IPS-NIHi7 (cell line): ENCODE data around the gene IFNGR1.
"Not testable (repeated sequence)": the region's sequence is repeated elsewhere in the genome, so short reads cannot be mapped to it uniquely, and the experiment has no call there.

Source experiments
- DNase-seq: peaks from one replicate; pipeline ENCODE4 v3.0.0; 2012; ENCODE audit warnings: mixed read lengths; ENCODE audit errors: extremely low spot score

Gene IFNGR1

DNA sequence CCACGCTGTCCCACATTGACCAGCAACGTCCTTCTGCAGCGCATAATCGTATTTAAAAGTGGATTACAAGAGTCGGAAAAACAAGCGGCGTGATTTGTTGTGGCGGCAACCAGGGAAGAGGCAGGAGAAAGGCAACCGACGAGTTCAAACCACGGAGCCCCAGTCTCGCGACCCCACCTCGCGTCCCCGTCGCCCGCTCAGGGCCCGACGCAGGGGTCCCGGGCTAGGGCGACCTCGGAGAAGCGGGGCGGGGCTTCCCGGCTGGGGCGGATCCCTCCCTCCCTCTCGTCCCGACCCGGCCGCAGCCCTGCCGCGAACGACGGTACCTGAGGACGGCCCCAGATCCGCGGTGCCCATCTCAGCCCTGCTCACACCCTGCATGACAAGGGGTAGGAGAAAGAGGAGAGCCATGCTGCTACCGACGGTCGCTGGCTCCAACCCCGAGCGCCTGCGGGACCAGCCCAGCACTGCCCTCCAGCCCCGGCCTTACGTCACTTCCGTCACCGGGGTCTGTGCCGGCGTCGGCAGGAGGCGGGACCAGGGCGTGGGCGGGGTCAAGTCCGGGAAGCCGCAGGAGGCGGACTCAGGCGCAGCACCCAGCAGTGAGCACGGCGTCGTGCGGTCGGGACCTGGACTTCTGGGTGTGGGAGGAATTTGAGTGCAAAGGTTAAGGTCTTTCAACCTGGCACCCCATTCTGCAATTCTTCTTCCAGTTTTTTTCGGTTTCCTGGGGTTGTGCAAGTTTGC lies at the start of gene IFNGR1:
TSS of gene IFNGR1 (minus strand) at position 469 of the 747 bp plus-strand sequence. CDS start at position 411, 58 bp downstream.
- DNase-seq, result peak; percentile 94

DNA sequence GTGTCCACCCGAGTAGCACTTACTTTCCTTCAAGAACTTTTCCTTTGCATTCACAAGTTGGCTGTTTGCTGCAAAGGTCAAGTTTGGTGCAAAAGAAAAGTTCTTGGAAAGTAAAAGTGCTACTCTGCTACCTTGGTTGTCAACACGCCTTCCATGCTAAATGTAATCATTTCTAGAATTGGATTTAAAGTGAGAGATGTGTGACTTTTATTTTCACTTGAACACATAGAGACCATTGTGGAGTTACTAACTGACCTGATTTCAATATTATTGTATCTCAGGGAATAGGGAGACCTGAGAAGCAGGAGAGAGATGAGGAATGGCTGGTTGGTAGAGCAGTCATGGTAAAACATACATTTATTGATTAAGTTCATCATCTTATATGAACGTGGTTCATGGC lies 49.7 kb upstream of the IFNGR1 start:
- DNase-seq, result no peak

DNA sequence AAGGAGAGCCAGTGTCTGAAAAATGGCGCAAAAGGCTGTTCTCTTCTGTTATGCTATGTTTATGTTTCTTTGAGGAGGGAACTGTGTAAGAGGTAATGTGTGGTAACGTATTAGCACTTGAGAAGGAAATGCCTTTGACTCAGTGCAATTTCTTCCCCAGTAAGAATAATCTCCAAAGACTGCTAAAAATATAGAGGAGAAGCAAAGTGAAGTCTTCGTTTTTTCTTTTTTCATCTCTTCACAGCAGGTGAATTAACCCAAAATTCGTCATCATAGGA lies 47.1 kb upstream of the IFNGR1 start:
- no peak for DNase-seq

DNA sequence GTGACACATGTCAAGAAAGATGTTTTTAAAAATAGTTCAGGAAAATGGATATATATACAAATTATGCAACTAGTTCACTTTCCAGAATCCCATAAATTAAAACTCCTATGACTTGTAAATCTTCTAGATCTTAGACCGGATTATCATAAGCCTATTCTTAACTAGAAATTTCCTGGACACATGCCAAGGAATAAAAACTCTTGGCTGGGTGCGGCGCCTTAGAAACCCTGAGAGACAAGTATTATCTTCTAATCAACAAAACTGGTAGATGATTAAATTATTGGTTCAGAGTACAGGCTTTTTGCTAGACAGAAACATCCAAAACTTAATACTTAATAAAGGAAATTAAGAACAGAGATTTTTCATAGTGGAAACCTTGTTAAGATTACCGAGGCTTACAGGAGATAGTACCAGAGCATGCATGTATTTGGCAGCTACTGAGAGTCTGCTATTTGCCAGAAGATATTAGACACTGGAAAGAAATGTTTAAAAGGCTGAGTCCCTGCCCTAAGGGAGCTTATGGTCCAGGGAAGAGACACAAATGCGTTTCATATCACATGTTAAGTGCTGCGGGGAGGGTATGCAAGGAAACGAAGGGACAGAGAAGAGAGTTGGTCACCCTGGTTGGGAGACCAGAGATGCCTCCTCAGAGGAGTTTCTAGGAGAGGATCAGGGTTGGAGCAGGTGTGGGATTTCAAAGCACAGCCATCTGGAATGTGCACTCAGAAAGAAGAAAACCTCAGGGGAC lies 46.5 kb upstream of the IFNGR1 start:
- no peak for DNase-seq

DNA sequence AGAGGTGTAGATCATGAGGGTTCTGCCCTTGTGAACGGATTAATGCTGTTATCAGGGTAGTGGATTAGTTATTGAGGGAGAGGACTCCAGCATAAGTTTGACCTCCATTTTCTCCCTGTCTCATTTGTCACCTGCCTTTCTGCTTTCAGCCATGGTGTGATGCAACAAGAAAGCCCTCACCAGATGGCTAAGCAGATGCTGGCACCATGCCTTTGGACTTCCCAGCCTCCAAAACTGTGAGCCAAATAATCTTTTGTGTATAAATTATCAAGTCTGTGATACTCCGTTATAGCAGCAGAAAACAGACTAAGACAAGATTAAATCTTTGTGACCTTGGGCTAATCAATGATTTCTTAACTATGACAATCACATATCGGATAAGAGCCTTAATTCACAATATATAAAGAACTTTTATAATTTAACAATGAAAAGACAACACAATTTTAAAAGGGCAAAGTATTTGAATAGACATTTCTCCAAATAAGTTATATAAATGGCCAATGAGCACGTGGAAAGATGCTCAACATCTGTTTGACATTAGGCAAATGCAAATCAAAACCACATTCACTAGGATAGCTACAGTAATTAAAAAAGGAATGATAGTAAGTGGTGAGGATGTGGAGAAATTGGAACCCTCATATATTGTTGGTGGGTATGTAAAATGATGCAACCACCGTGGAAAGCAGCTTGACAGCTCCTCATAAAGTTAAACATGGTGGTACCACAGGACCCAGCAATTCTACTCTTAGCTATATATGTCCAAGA lies 45.3 kb upstream of the IFNGR1 start:
- DNase-seq, result no peak

DNA sequence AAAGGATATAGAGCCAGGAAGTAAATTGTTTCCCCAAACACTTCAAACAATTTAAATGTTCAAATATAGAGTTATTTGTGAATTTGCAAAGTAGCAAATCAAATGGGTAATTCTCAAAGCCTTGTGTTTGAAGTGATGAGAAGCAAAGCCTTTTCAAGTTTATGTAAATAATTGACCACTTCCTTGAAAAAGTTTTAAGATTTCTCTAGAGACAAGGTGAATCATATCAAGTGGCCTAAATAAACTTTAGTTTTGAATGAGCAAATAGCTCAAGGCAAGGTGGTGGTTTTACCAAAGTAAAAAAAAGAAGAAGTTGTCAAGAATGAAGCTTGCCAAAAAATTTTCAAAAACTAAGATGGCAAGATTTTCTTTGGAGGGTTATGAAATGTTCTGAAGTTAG lies 42.6 kb upstream of the IFNGR1 start:
- no peak for DNase-seq

DNA sequence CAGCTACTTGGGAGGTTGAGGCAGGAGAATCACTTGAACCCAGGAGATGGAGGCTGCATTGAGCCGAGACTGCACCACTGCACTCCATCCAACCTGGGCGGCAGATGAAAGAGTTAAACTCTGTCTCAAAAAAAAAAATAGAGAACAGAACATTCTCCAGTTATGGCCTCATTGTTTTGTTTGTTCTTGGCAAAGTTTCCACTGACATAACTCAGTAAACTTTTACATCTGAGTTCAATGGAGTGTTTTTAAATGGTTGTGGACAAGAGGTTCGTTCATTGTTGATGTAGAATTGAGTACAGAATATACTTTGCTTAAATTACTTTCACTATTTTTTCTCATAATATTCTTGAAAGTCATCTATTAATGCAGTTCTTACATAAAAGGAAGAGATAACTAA lies 42.2 kb upstream of the IFNGR1 start:
- no peak for DNase-seq

DNA sequence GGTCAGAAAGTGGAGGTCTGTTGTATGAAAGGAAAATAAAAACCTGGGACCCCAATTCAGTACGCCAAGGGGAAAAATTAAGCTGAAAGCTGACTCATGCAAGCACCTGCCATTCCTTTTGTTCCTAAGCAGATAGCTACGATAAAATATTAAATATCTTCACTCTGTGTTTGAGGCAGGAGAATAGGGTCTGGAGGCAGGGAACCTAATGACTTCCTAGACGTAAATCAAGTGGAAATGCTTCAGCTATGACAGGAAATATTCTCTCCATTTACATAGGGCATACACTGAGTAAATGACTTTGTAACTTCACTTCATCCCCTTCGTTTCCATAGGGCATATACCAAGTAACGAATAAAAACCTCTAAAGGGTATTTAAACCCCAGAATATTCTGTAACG lies 41.0 kb upstream of the IFNGR1 start:
- no peak for DNase-seq

DNA sequence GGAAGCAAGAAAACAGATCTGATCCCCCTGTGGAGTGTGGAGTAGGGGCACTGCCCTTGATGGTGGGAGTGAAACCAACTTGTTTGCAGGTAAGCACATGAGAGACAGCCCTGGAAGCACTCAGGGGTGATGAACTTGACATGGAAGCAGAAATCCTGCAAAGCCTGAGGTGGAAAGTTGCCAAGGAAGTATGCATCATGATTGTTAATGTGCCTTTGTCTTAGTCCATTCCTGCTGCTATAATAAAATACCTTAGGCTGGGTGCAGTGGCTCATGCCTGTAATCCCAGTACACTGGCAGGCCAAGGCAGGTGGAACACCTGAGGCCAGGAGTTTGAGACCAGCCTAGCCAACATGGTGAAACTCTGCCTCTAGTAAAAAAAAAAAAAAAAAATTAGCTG lies 40.2 kb upstream of the IFNGR1 start:
- no peak for DNase-seq

DNA sequence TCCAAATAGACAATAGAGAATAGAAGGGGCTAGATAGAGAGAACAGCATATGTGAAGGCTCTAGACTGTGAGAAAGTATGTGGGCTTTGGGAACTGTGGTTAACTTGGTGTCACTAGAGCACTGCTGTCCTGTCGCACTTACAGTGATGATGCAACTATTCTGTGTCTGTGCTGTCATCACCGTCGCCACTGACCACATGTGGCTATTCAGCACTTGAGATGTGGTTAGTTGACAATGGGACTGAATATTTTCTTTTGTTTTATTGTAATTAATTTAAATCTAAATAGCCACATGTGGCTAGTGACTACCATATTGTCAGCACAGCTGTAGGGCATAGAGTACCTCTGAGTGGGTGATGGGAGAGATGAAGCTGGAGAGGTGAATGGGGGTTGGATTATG lies 39.0 kb upstream of the IFNGR1 start:
- DNase-seq, result no peak

DNA sequence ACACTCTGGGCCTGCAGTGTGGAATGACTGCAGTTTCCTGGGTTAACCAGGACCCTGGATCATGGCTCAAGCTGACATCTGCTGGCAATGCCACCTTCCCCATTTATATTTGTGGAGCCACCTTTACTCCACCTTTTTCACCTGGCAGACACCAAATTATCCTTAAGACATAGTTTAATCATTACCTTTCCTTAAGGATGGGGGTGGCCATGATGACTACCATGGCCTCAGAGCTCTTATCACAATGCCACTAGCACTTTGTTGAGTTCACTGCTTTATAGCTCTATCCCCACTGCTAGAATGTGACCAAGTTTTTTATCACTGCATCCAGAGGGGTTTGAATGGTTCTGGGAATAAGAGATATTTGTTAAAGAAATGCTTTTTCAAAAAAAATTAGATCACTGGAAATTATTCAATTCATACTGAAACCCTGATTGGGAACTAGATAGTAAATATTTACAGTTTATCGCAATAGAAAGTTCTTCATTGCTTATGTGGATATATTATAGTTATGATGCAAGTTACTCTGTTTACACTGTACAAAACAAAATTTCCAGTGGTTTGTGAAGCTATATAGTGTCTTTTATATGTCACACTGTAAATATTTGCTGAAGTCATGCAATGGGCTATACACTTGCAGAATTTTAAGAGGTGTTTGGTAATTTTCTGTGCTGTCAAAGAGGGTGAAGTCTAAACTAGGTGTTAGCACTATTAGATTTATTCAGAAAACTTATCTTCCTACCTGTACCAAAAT lies 37.3 kb upstream of the IFNGR1 start:
- no peak for DNase-seq

DNA sequence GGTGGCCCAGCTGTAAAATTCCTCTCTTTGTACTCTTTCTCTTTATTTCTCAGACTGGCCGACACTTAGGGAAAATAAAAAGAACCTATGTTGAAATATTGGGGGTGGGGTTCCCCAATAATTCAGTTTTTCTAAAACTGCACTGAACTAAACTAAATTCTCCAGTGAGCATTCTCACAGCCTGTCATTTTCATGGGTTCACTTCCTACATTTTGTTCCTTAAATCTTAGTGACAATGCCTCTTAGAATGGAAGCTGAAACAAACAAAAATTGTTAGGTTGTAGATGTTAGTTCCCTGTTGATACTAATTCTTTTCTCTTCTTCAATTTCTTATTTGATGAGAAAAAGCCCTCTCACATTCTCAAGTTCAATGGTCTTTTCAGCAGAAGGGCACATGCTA lies 35.8 kb upstream of the IFNGR1 start:
- DNase-seq, result no peak

DNA sequence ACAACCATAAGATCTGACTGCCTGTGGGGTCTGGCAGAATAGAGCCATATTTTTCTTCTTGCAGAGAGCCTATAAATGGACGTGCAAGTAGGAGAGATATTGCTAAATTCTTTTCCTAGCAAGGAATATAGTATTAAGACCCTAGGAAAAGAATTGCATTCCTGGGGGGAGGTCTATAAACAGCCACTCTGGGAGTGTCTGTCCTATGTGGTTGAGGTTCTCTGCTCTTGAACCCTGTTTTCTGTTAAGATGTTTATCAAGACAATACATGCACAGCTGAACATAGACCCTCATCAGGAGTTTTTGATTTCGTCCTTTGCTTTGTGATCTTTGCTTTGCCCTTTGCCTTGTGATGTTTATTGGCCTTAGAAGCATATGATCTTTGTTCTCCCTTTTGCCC lies 35.2 kb upstream of the IFNGR1 start:
- DNase-seq, result not testable (repeated sequence)

DNA sequence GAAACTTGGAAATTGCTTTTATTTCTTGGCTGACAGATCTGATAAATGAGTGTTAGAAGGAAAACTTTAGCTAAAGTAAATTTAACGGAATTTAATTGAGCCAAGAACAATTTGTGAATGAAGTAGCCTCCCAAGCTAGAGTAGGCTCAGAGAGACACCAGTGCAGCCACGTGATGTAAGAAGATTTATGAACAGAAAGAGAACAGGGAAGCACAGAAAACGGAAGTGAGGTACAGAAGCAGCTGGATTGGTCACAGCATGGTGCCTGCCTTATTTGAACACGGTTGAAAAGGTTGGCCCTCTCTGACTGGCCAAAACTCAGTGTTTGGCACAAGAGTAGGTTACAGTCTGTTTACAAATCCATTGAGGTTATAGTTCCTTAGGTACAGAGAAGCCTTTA lies 29.5 kb upstream of the IFNGR1 start:
- DNase-seq, result no peak

DNA sequence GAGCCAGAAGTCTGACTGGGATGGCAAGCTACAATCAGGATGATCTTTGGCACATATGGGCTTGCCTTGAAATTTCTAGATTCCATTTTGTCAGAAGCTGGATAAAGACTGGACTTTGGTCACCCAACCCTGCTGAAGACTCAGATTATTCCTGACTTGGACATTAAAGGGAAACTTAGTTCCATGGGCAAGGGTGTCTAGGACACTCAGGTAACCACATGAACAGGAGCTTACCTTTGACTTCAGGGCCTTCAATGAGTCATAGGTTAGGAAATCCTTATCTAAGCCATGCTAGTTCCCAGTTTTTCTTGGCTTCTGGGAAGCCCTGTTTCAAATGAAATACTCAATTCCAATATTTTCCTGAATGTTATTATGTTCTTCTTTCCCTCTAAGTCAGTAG lies 28.5 kb upstream of the IFNGR1 start:
- DNase-seq, result no peak

DNA sequence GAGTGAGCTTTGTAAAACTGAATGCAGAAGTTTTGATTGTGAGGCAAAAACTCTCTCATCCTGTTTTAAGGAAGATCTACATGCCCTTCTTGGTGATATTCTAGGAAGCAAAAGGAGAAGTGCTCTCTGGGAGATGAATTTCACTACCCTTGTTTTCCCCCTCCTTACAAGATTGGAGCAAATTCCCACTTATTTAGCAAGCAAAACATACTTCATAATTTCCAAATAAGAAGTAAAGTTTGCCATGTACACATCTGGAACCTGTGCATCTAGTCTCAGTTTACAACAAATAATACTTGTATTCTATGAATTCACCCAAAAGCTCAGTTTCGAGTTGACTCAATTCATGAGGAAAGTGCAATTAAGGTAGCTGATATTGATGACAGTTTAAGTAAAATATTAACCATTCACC lies 27.6 kb upstream of the IFNGR1 start:
- no peak for DNase-seq

DNA sequence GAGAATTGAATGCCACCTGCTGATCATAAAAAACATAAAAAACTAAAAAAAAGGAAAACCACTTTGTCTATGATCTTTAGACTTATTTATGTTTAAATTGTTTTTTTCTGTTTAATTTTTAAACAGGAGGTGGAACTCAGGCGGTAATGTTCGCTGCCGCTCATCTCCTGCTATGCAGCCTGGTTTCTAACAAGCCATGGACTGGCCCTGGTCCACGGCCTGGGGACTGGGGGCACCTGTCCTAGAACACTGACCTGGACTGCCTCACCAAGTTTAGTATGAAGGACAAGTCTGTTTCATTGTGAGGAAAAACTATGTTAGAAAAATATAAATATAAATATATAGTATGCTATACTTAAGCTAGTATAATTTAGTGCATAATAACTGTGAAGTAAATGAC lies 27.0 kb upstream of the IFNGR1 start:
- DNase-seq, result no peak

DNA sequence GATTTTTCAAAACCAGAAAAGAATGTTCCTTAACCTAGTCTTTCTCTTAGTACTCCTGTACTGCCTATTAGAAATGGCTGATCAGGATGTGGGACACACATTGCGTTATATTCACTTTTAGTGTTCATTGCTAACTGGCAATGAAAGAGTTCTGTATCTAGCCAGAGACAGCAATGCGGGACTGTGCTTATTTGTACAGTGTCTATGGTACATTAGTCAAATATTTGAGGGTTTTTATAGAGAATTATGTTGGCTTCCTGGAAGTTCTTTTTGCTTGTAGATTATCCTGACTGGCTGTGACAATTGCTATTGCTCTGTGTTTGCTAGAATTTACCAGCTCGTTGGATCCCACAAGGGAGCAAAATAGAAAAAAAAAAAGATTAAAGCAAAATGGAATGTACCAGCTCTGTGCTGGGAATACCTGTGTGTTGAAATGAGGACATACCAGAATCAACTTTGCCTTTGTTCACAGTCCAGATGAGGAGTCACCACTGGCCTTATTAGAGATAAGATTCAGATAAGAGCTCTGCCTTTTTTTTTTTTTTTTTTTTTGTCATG lies 22.4 kb upstream of the IFNGR1 start:
- no peak for DNase-seq

DNA sequence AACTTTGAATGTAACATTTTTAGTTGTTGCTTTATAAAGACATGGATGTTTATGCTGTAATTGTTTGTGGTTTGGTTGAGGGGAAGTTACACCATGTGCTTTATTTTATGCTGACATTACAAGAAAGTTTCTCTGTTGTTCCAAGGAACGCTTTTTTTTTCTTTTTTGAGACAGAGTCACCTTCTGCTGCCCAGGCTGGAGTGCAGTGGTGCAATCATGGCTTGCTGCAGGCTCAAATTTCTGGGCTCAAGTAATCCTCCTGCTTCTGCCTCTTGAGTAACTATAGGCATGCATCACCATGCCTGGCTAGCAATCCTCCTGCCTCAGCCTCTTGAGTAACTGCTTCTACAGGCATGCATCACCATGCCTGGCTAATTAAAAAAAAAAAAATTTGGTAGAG lies 21.0 kb upstream of the IFNGR1 start:
- no peak for DNase-seq

DNA sequence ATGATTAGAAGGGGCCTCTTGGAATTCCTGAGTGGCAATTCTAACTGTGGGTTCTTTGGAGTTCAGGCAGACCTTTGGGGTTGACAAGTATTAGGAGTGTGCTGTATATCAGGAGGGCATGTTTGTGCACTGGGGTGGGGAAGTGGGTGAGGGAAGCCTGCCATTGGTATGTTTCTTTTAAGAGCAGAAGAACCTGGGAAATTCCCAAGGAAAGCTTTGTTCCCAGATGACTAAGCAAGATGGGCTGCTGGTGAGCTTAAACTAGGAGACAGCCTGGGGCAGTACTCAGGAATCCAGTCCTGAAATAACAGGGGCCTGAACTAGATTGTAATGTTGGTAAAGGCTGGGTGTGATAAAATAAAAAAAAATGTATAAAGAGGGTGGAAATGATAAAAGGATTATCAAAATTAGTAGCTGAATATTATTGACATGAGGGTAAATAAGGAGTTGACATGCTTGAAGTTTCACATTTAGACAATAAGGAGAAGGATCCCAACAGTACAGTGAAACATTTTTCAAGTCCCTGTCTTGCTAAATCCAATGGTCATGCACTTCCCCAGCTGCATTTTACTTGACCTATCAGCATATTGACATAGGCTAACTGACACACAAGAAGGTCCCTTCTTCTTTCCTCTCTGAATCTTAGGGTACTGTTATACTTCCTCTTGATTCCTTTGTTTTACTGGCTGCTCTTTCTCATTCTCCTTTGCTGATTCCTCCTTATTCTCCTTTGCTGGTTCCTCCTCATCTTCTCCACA lies 18.4 kb upstream of the IFNGR1 start:
- peak; percentile 29 for DNase-seq
